BJ (cell line): ENCODE data around the gene HPCAL1. TPM values are rescaled to one million over a fixed set of nuclear protein-coding genes. Genes with fewer than 3 reads are reported as not detected.

Experiments
- CTCF ChIA-PET: fragments of 350-600 bp; formaldehyde crosslinking; extraction: SDS; loops from one replicate; lab custom pipeline; 2021; ENCODE audit warnings: antibody characterized with exemption, inconsistent platforms; lab: Yijun Ruan, JAX
- POLR2A ChIA-PET: fragments of 300-600 bp; sonication (Branson Sonifier 250); formaldehyde crosslinking; extraction: SDS; loops from one replicate; lab custom pipeline; 2021; ENCODE audit warnings: antibody characterized with exemption; lab: Charles Lee
- DNase-seq: peaks from one replicate; pipeline ENCODE4 v3.0.0-alpha.2; 2011; ENCODE audit warnings: low read depth
- H3K27me3 ChIP-seq: 2 replicates; pipeline ENCODE4 v1.6.0; 2011; ENCODE audit warnings: low read length; ENCODE audit not compliant: control insufficient read depth, insufficient read depth
- H3K36me3 ChIP-seq: 2 replicates; pipeline ENCODE4 v1.5.1; 2011; ENCODE audit warnings: low read length; ENCODE audit not compliant: control insufficient read depth, insufficient read depth
- H3K4me3 ChIP-seq: 2 replicates; pipeline ENCODE4 v1.5.1; 2011; ENCODE audit warnings: low read depth, mild to moderate bottlenecking, control low read depth, low read length
- polyA plus RNA-seq: library from polyadenylated mRNA; depleted of rRNA; stranded (reverse); fragments of >200 nt; gene quantifications from 2 replicates; pipeline ENCODE4 v1.2.3, GENCODE V29; 2011
- TF ChIP-seq, protein P1 (sequence below): IDR thresholded peaks from 2 replicates; pipeline ENCODE4 v1.5.1; 2011; ENCODE audit warnings: low read depth, mild to moderate bottlenecking, control low read depth, inconsistent platforms, low read length, moderate library complexity; ENCODE audit not compliant: insufficient read depth

HPCAL1 gene
- polyA plus RNA-seq, 1 experiment: 17.6 TPM

DNA sequence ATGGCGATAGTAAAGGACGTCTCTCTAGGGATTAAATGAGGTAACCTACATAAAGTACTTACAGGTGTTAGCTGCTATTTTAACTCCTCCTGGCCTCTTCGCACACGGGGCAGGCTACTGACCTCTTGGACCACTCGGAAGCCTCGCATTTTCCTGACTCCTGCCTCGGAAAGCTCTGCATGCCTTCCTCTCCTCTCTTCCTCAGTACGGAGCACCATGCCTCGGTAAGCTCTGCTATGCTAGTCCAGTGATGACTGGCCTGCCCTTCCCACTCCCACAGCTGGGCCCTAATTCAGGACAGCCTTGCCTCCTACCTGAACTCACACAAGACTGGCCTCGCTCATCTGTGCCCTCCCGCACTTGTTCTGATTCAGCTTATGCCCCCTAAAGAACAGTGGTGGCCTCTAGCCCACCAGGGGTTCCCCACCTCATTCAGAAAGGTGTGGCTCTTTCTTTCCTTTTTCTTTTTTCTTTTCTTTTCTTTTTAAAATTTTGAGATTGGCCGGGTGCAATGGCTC, 22.7 kb upstream of the HPCAL1 start:
- TF ChIP-seq, protein P1, sequence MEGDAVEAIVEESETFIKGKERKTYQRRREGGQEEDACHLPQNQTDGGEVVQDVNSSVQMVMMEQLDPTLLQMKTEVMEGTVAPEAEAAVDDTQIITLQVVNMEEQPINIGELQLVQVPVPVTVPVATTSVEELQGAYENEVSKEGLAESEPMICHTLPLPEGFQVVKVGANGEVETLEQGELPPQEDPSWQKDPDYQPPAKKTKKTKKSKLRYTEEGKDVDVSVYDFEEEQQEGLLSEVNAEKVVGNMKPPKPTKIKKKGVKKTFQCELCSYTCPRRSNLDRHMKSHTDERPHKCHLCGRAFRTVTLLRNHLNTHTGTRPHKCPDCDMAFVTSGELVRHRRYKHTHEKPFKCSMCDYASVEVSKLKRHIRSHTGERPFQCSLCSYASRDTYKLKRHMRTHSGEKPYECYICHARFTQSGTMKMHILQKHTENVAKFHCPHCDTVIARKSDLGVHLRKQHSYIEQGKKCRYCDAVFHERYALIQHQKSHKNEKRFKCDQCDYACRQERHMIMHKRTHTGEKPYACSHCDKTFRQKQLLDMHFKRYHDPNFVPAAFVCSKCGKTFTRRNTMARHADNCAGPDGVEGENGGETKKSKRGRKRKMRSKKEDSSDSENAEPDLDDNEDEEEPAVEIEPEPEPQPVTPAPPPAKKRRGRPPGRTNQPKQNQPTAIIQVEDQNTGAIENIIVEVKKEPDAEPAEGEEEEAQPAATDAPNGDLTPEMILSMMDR: no peak
- DNase-seq: no peak
- H3K27me3 ChIP-seq: no peaks in the 10 kb centered on the region
- CTCF ChIA-PET: no interaction called here
- no peak overlapping the region for H3K4me3 ChIP-seq
- H3K36me3 ChIP-seq: no peaks in the 10 kb centered on the region
- POLR2A ChIA-PET: no interaction called here

DNA sequence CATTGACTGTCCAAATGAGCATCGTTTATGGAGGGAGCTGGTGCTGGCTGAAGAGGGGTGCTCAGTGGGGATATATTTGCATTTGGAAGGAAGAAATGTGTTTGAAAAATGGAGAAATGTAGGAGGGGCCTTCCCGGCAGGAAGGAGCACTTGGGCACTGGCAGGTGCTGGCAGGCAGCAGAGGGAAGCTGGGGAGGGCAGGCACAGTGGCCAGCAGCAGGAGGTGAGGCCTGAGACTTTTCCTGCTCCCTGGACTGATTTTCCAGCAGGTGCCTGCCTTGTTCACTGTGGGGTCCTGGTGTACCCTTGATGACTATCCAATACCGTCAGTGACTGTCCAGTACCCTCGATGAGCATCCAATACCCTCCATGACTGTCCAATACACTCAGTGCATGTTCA, 20.8 kb upstream of the HPCAL1 start:
- H3K4me3 ChIP-seq: no peak overlapping the region
- H3K27me3 ChIP-seq: no peaks in the 10 kb centered on the region
- CTCF ChIA-PET: no interaction called here
- DNase-seq: no peak
- POLR2A ChIA-PET: no interaction called here
- no peaks in the 10 kb centered on the region for H3K36me3 ChIP-seq
- TF ChIP-seq, protein P1: no peak

DNA sequence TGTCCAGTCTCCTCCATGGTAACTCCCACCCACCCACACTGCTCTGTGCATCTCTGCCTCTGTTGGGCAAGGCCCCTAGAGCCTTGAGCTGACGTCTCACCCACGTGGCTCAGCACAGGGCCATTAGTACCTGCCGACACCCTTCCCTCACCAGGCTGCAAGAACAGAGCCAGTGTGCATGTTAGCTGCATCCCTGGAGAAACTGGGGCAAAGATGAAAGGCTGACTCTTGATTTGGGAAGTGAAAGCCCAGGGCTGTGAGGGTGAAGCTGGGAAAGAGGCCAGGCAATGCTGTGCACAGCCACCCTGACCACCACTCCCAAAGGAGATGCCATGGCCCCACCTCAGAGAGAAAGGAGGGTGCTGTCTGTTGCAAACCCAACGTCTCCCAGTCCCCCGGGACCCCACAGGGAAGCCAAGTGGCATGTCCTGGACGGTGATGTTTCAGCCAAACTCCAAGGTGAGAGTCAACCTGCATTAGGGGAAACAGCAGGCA, 20.0 kb upstream of the HPCAL1 start:
- ChIA-PET CTCF (interaction anchor here (1.0 kb wide), 1 partner anchor 127 kb away, joined by 4 read pairs; no protein-coding TSS in a partner anchor), POLR2A (interaction anchor here (1.0 kb wide), 1 partner anchor 15 kb away, joined by 4 read pairs; no protein-coding TSS in a partner anchor)
- TF ChIP-seq, protein P1: no peak

DNA sequence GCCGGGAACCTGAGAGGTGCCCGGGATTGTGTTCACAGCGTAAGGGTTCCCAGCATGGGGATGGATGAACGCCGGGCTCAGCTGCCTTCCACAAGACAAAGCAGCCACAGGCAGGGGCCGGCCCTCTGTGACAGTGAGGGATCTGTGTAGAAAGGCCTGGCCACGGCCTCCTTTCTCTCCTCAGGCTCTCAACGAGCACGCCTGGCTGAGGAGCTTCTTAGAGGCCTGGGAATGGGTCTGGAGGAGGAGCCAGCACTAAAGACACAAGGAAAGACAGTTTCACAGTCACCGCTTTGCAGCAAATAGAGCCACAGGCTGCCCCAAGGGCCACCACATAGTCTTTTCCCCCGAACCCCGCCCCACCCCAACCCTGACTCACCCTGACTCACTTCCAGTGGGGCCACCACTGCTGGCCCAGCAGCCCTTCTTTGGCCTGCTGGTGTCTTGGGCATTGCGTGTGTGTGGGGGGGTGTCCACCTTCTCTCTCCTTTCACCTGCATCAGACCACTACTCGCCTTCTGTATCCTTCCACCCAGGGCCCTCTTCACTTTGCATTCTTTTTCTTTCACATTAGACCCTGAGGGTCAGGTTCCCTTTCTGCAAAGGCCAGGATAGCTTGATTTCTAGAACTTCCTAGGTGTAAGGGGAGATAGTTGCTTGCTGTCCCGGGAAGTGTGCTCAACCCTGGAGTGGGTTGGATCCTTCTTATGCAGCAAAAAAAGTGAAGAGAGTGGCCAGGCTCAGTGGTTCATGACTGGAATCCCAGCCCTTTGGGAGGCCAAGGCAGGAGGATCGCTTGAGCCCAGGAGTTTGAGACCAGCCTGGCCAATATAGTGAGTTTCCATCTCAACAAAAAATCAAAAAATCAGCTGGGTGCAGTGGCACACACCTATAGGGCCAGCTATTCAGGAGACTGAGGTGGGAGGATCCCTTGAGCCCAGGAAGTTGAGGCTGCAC, 19.3 kb upstream of the HPCAL1 start:
- no peak overlapping the region for H3K4me3 ChIP-seq
- no peaks in the 10 kb centered on the region for H3K36me3 ChIP-seq
- no peaks in the 10 kb centered on the region for H3K27me3 ChIP-seq
- DNase-seq: peak; percentile 65
- ChIA-PET CTCF (interaction anchor here (1.0 kb wide), 1 partner anchor 126 kb away, joined by 4 read pairs; no protein-coding TSS in a partner anchor), POLR2A (interaction anchor here (1.0 kb wide), 1 partner anchor 15 kb away, joined by 4 read pairs; no protein-coding TSS in a partner anchor)
- TF ChIP-seq, protein P1: no peak

More for the DNA sequence above, 20.0 kb upstream of the HPCAL1 start:
- Histone ChIP-seq H3K36me3 (no peaks in the 10 kb centered on the region), H3K4me3 (no peak overlapping the region), H3K27me3 (no peaks in the 10 kb centered on the region)
- DNase-seq: no peak
